M059J (cell line): ENCODE measurements around the gene CWC27. TPM values are rescaled to one million over a fixed set of nuclear protein-coding genes. Genes with fewer than 3 reads are reported as not detected.
A peak's percentile ranks its signal among the peaks of the same experiment; 100 is the strongest.
"Not testable (repeated sequence)": the region's sequence is repeated elsewhere in the genome, so short reads cannot be mapped to it uniquely, and the experiment has no call there.

Experiments used
- DNase-seq: peaks from one replicate; pipeline ENCODE4 v3.0.0-alpha.2; 2012; ENCODE audit warnings: low read depth
- total RNA-seq: library from RNA; depleted of rRNA; stranded (reverse); fragments of >200 nt; shearing (Covaris generic); gene quantifications from 2 replicates; pipeline ENCODE4 v1.2.3, GENCODE V29; 2014

The CWC27 gene
- total RNA-seq, 1 experiment from 2014 or later: 10.6 TPM

- peak; percentile 25 for DNase-seq
These were observed 154.5 kb downstream of the CWC27 start for GRCh38 chr5:64923151-64923685.

GRCh38 chr5:64925123-64925522 lies 156.4 kb downstream of the CWC27 start:
- DNase-seq: no peak

GRCh38 chr5:64929833-64930232 lies 161.1 kb downstream of the CWC27 start:
- no peak for DNase-seq

- no peak for DNase-seq
These were observed 162.1 kb downstream of the CWC27 start for GRCh38 chr5:64930672-64931318.

GRCh38 chr5:64939422-64939771 lies 170.7 kb downstream of the CWC27 start:
- not testable (repeated sequence) for DNase-seq

GRCh38 chr5:64939772-64940510 lies 171.2 kb downstream of the CWC27 start:
- no peak for DNase-seq

GRCh38 chr5:64942460-64942859 lies 173.7 kb downstream of the CWC27 start:
- DNase-seq: no peak

GRCh38 chr5:64944868-64945267 lies 176.1 kb downstream of the CWC27 start:
- no peak for DNase-seq

- peak; percentile 37 for DNase-seq
These were observed 178.3 kb downstream of the CWC27 start for GRCh38 chr5:64947031-64947430.

GRCh38 chr5:64947801-64948200 lies 179.1 kb downstream of the CWC27 start:
- no peak for DNase-seq

GRCh38 chr5:64949331-64949730 lies 180.6 kb downstream of the CWC27 start:
- no peak for DNase-seq

- DNase-seq: no peak
These were observed 184.4 kb downstream of the CWC27 start for GRCh38 chr5:64952951-64953673.

- DNase-seq: no peak
These were observed 185.8 kb downstream of the CWC27 start for GRCh38 chr5:64954518-64954917.

GRCh38 chr5:64958757-64959391 lies 190.1 kb downstream of the CWC27 start:
- DNase-seq: peak; percentile 33

- DNase-seq: no peak
These were observed 194.5 kb downstream of the CWC27 start for GRCh38 chr5:64963278-64963677.

- DNase-seq: no peak
These were observed 199.9 kb downstream of the CWC27 start for GRCh38 chr5:64968591-64969110.

GRCh38 chr5:64969578-64969977 lies 200.8 kb downstream of the CWC27 start:
- no peak for DNase-seq

- no peak for DNase-seq
These were observed 202.8 kb downstream of the CWC27 start for GRCh38 chr5:64971513-64971912.

- no peak for DNase-seq
These were observed 203.3 kb downstream of the CWC27 start for GRCh38 chr5:64971990-64972389.

- DNase-seq: no peak
These were observed 203.9 kb downstream of the CWC27 start for GRCh38 chr5:64972591-64972990.

- DNase-seq: no peak
These were observed 204.5 kb downstream of the CWC27 start for GRCh38 chr5:64973215-64973614.

GRCh38 chr5:64977779-64978178 lies 209.0 kb downstream of the CWC27 start:
- peak; percentile 21 for DNase-seq
